K562 (cell line): ENCODE measurements around the gene ZNF280C. TPM values are rescaled to one million over a fixed set of nuclear protein-coding genes. Genes with fewer than 3 reads are reported as not detected.

ENCODE experiments used
- ATAC-seq: fragments of 200-7000 bp; cut with Tn5 transposase; 3 replicates; pipeline ENCODE4 v1.9.1; 2020; ENCODE audit warnings: moderate library complexity
- BruUV-seq: library from RNA; stranded (reverse); fragments of 400-500 nt; replicated peaks from 2 replicates; lab custom pipeline; 2021; lab: Mats Ljungman, UMichigan
- CTCF ChIA-PET: fragments of 300-600 bp; formaldehyde crosslinking; extraction: SDS; loops from one replicate; lab custom pipeline; 2021; ENCODE audit warnings: low intra/inter-chr PET ratio; lab: Yijun Ruan, JAX
- POLR2A ChIA-PET: fragments of 300-600, 350-650 bp; sonication (Branson Sonifier 250); formaldehyde crosslinking; extraction: SDS; loops from one replicate; lab custom pipeline; 2021; ENCODE audit warnings: antibody characterized with exemption, inconsistent platforms; lab: Yijun Ruan, JAX
- DNase-seq, 4 experiments: peaks; one replicate each; pipeline versions ENCODE4 v3.0.0 to v3.0.0-alpha.2; 2011 to 2018; ENCODE audit warnings: low spot score in 3 of 4, mixed read lengths in 3 of 4; ENCODE audit errors: extremely low read depth in 1 of 4
- FAIRE-seq: peaks from 2 replicates; lab custom pipeline; 2011; peaks lifted over from hg19 to GRCh38; lab: Jason Lieb, UNC
- H2AFZ ChIP-seq: 2 replicates; pipeline ENCODE4 v1.6.0; 2011; ENCODE audit warnings: low read depth, low read length, control low read depth, inconsistent platforms
- H3K27ac ChIP-seq: fragments of 200-600 bp; 3 replicates; pipeline ENCODE4 v1.8.0; 2011; ENCODE audit warnings: low read depth, mild to moderate bottlenecking, control low read depth, inconsistent platforms, low read length, moderate library complexity, mixed read lengths; ENCODE audit errors: extremely low read depth
- H3K27me3 ChIP-seq, 2 experiments: fragments of 300-600 bp in 1 of 2; 2 replicates in 1 of 2; 3 replicates in 1 of 2; pipeline versions ENCODE4 v1.6.0 to v1.8.0; 2011; ENCODE audit warnings: inconsistent platforms in 2 of 2, low read length in 2 of 2, mild to moderate bottlenecking in 1 of 2, mixed read lengths in 1 of 2, moderate library complexity in 1 of 2; ENCODE audit not compliant: control insufficient read depth in 2 of 2, insufficient read depth in 2 of 2
- H3K36me3 ChIP-seq: fragments of 300-600 bp; 3 replicates; pipeline ENCODE4 v1.8.0; 2011; ENCODE audit warnings: mild to moderate bottlenecking, low read length, inconsistent platforms; ENCODE audit not compliant: control insufficient read depth, insufficient read depth
- H3K4me1 ChIP-seq, 2 experiments: fragments of 200-600 bp in 1 of 2; replicated peaks in 1 of 2; 2 replicates in 1 of 2; 3 replicates in 1 of 2; pipeline versions ENCODE4 v1.5.1 to v1.8.0; 2011; ENCODE audit warnings: inconsistent platforms in 2 of 2, low read length in 2 of 2, mild to moderate bottlenecking in 1 of 2, mixed read lengths in 1 of 2, moderate library complexity in 1 of 2; ENCODE audit not compliant: control insufficient read depth in 2 of 2, insufficient read depth in 2 of 2
- H3K4me2 ChIP-seq: 2 replicates; pipeline ENCODE4 v1.6.1; 2011; ENCODE audit warnings: low read length, control low read depth, inconsistent platforms, mixed read lengths; ENCODE audit not compliant: insufficient read depth
- H3K4me3 ChIP-seq: fragments of 200-600 bp; sonication (generic), shearing (Covaris generic); 2 replicates; pipeline ENCODE4 v1.5.1; 2016; ENCODE audit warnings: control low read depth, inconsistent platforms
- H3K79me2 ChIP-seq: fragments of 200-600 bp; 3 replicates; pipeline ENCODE4 v1.8.0; 2011; ENCODE audit warnings: low read length, inconsistent platforms; ENCODE audit not compliant: control insufficient read depth, insufficient read depth
- H3K9ac ChIP-seq, 2 experiments: 2 replicates each; pipeline versions ENCODE4 v1.6.0 to v1.6.1; 2011; ENCODE audit warnings: low read depth in 2 of 2, low read length in 2 of 2, control low read depth in 1 of 2, inconsistent platforms in 1 of 2, mild to moderate bottlenecking in 1 of 2, mixed read lengths in 1 of 2; ENCODE audit not compliant: insufficient read depth in 1 of 2
- H3K9me1 ChIP-seq: one replicate; pipeline ENCODE4 v1.6.0; 2011; ENCODE audit warnings: inconsistent platforms, mild to moderate bottlenecking, low read length, moderate library complexity; ENCODE audit not compliant: control insufficient read depth, insufficient read depth
- H3K9me3 ChIP-seq: replicated peaks from 2 replicates; pipeline ENCODE4 v1.5.1; 2011; ENCODE audit warnings: low read depth, low read length, inconsistent platforms; ENCODE audit not compliant: control insufficient read depth, insufficient read depth
- H4K20me1 ChIP-seq: replicated peaks from 2 replicates; pipeline ENCODE4 v1.6.1; 2011; ENCODE audit warnings: low read length, inconsistent platforms, mixed read lengths; ENCODE audit not compliant: control insufficient read depth, insufficient read depth
- CBFA2T3 ChIP-seq: fragments of 450-650 bp; IDR thresholded peaks from 2 replicates; pipeline ENCODE4 v1.6.1; 2017
- CBX1 ChIP-seq: sonication (generic); IDR thresholded peaks from 2 replicates; pipeline ENCODE4 v1.6.1; 2016; ENCODE audit warnings: antibody characterized with exemption, low read depth, mild to moderate bottlenecking
- ZFP30 ChIP-seq: fragments of 250-450 bp; sonication (Bioruptor Pico); IDR thresholded peaks from 2 replicates; pipeline ENCODE4 v1.8.0; 2022; ENCODE audit warnings: moderate library complexity, mild to moderate bottlenecking, inconsistent platforms, borderline replicate concordance
- WGBS: fragments of 100-300 bp; shearing (Covaris generic); methylation state at CpG from one replicate; pipeline ENCODE4 v1.1.6; 2016; ENCODE audit warnings: low coverage, mixed read lengths; ENCODE audit not compliant: insufficient coverage; ENCODE audit errors: missing lambda C conversion rate; 5-methylcytosine and 5-hydroxymethylcytosine counted together
- in situ Hi-C: fragments of 300-500 bp; cut with MboI; formaldehyde crosslinking; loops from 4 replicates; pipeline ENCODE4 v1.15.0; 2018; ENCODE audit warnings: inconsistent platforms, mixed read lengths
- intact Hi-C: fragments of 100-400 bp; cut with micrococcal nuclease; formaldehyde crosslinking; loops from 2 replicates; pipeline ENCODE4 v1.14.2; 2022
- polyA plus RNA-seq, 8 experiments: library from polyadenylated mRNA; depleted of rRNA in 4 of 8; stranded (reverse) in 5 of 8; unstranded in 3 of 8; fragments of >200 nt; fragmentation: Nextera tagmentation in 2 of 8; fragmentation: Illumina TruSeq in 1 of 8; extraction: Ambion mirVana in 2 of 8; extraction: Trizol in 1 of 8; gene quantifications; 2 replicates each; pipeline versions ENCODE4 v1.2.1 to v1.2.3, GENCODE V29; 2011 to 2014; ENCODE audit warnings: inconsistent platforms in 1 of 8, missing spikeins in 1 of 8
- total RNA-seq, 7 experiments: library from RNA; depleted of rRNA in 6 of 7; stranded (reverse); fragments of >200 nt in 6 of 7; fragmentation: Illumina TruSeq in 2 of 7; extraction: Trizol in 2 of 7; gene quantifications; 2 replicates each; pipeline versions ENCODE4 v1.2.1 to v1.2.3, GENCODE V29; 2011 to 2021; ENCODE audit warnings: low replicate concordance in 1 of 7
- TF ChIP-seq, protein P1 (sequence below): fragments of 250-450 bp; sonication (Bioruptor Pico); IDR thresholded peaks from 2 replicates; pipeline ENCODE4 v1.4.0; 2020; ENCODE audit warnings: mild to moderate bottlenecking, moderate library complexity, borderline replicate concordance

The ZNF280C gene
- total and polyA plus RNA-seq, 9 of the 15 experiments (the other 6 are each of a cell fraction or from before 2014, with no cell fraction given): 1.6 to 8.3 (median 4.4) TPM

DNA sequence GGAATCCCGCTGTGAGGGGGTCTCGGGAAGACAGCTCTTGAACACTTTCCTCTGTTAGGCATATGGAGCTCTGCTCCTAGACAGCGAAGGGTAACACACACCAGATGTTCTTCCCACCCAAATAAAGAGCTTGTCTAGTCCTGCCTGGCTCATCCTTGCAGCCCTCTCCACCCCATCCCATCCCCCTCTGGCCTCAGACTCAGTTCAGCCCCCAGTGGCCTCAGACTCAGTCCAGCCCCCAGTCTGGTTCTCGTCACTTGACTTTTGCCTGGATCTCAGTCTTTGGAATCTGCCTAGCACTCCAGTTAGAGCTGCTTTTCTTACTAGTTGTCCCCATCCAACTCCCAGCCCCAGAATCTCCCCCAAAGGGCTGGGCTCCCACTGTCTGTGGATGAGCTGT lies 82.0 kb downstream of the ZNF280C start:
- Histone ChIP-seq H3K36me3 (no peaks in the 10 kb centered on the region), H3K27me3 (0 out of 5 replicates have a peak, but pooled peaks cover 0 to 4% of the 10 kb centered on the region in 2 experiments), H3K4me1 (peaks cover 0 to 4% of the 10 kb centered on the region in 2 experiments; a peak in 2 of 5 replicates), H4K20me1 (no peaks in the 10 kb centered on the region), H3K9ac (no peak overlapping the region), H3K27ac (no peak overlapping the region), H3K9me3 (no peaks in the 10 kb centered on the region), H3K4me3 (no peak overlapping the region), H3K79me2 (no peaks in the 10 kb centered on the region), H3K4me2 (no peak overlapping the region), H3K9me1 (no peaks in the 10 kb centered on the region), H2AFZ (no peak overlapping the region)
- DNase-seq: no peak
- peak; percentile 33 for ATAC-seq
- ChIA-PET CTCF (no interaction called here), POLR2A (interaction anchor here (0.6 to 1.4 kb wide), 4 partner anchors 21 to 115 kb away, joined by 3 read pairs; partner anchors contain the start of gene AIFM1)
- intact Hi-C loops (no loop called here), in situ Hi-C loops (no loop called here)
- TF ChIP-seq CBX1 (no peak), ZFP30 (no peak)
- WGBS: 29% methylated on average over 4 of the region's 4 CpGs
- BruUV-seq: no TSS peak
- FAIRE-seq: no peak

DNA sequence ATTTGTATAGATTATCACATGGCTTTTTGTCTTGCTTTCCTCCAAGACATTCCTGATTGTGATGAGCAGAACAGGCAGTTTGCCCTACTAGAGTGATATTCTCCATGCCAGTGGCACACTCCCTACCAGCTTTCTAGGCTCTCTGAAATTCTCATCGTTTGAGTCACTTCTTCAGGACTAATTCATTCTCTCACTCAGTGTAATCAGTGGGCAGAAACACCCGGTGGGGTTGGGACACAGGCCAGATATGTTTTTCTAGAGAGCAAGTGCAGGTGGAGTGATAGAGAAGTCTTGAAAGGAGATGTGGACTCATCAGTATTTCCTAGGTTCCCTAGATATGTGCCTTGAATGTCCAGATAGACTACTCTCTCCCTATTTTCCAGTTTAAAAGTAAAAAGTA lies 83.8 kb downstream of the ZNF280C start:
- DNase-seq: no peak
- Histone ChIP-seq H4K20me1 (peaks cover 4% of the 10 kb centered on the region; the same call in 1 of the 2 replicates), H3K4me2 (no peak overlapping the region), H3K9me3 (no peaks in the 10 kb centered on the region), H3K9me1 (no peaks in the 10 kb centered on the region), H3K36me3 (no peaks in the 10 kb centered on the region), H3K79me2 (no peaks in the 10 kb centered on the region), H3K9ac (no peak overlapping the region), H2AFZ (no peak overlapping the region), H3K27ac (no peak overlapping the region), H3K4me3 (no peak overlapping the region), H3K27me3 (0 out of 5 replicates have a peak, but pooled peaks cover 0 to 4% of the 10 kb centered on the region in 2 experiments), H3K4me1 (peaks cover 0 to 8% of the 10 kb centered on the region in 2 experiments; a peak in 3 of 5 replicates)
- ChIA-PET CTCF (no interaction called here), POLR2A (no interaction called here)
- WGBS: 0% methylated on average over 2 of the region's 2 CpGs
- in situ Hi-C loops: no loop called here
- no peak for ATAC-seq
- intact Hi-C loops: no loop called here
- no TSS peak for BruUV-seq
- FAIRE-seq: no peak
- TF ChIP-seq CBFA2T3: peak; percentile 30; the same call in 1 of the 2 replicates
- TF ChIP-seq, protein P1, sequence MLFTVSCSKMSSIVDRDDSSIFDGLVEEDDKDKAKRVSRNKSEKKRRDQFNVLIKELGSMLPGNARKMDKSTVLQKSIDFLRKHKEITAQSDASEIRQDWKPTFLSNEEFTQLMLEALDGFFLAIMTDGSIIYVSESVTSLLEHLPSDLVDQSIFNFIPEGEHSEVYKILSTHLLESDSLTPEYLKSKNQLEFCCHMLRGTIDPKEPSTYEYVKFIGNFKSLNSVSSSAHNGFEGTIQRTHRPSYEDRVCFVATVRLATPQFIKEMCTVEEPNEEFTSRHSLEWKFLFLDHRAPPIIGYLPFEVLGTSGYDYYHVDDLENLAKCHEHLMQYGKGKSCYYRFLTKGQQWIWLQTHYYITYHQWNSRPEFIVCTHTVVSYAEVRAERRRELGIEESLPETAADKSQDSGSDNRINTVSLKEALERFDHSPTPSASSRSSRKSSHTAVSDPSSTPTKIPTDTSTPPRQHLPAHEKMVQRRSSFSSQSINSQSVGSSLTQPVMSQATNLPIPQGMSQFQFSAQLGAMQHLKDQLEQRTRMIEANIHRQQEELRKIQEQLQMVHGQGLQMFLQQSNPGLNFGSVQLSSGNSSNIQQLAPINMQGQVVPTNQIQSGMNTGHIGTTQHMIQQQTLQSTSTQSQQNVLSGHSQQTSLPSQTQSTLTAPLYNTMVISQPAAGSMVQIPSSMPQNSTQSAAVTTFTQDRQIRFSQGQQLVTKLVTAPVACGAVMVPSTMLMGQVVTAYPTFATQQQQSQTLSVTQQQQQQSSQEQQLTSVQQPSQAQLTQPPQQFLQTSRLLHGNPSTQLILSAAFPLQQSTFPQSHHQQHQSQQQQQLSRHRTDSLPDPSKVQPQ (CRISPR knock-in tag): no peak
